ENCODE measurements around the gene CEP164. TPM values are rescaled to one million over a fixed set of nuclear protein-coding genes. Genes with fewer than 3 reads are reported as not detected.

Gene CEP164
- total RNA-seq, 1 experiment from 2014 or later: 47.4 TPM

- intact Hi-C loops (cut with micrococcal nuclease): no loop called here
- ChIA-PET POLR2A (interaction anchor here (0.5 to 0.6 kb wide), 2 partner anchors 9 to 517 kb away, joined by 3 read pairs; no protein-coding TSS in a partner anchor), CTCF (interaction anchor here (0.9 kb wide), 1 partner anchor 31 kb away, joined by 3 read pairs; no protein-coding TSS in a partner anchor)
- Mint-ChIP-seq H3K27ac (ENCODE audit: low read depth, unreplicated experiment) (no peak overlapping the region), H3K9me3 (ENCODE audit: unreplicated experiment) (peaks cover 13% of the 10 kb centered on the region), H3K4me1 (ENCODE audit: insufficient read depth, unreplicated experiment) (no peaks in the 10 kb centered on the region), H3K4me3 (ENCODE audit: unreplicated experiment) (no peak overlapping the region), H3K27me3 (ENCODE audit: insufficient read depth, unreplicated experiment) (peaks cover 64% of the 10 kb centered on the region), H3K36me3 (ENCODE audit: insufficient read depth, unreplicated experiment) (no peaks in the 10 kb centered on the region)
- no peak for TF ChIP-seq CTCF (IDR thresholded peaks at IDR 0.05; ENCODE audit: unreplicated experiment)
- no TSS peak for BruUV-seq (replicated peaks)
- no peak for DNase-seq (ENCODE audit: unreplicated experiment)
Observed at GRCh38 chr11:117457031-117457785, 129.6 kb downstream of the CEP164 start.

DNA sequence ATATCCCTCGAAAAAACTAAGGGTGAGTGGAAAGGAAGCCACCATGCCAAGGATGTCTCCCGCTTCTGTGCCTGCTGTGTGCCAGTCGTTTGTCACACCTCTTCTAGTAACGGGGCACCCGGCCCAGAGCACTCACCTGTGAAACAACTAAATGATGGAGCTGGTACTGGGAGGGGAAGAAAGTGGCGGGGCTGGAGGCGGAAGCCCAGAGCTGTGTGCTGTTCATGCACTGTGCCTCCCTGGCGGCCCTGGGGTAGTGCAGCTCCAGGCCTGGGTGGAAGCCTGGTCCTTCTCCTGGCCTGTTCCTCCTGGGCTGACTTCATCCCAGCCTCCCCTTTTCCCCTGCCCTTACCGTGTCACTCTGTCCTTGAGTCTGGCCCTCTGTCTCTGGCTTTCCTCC is 130.2 kb downstream of the CEP164 start:
- intact Hi-C loops (cut with micrococcal nuclease): no loop called here
- no peak for TF ChIP-seq CTCF (IDR thresholded peaks at IDR 0.05; ENCODE audit: unreplicated experiment)
- H3K9me3 Mint-ChIP-seq (ENCODE audit: unreplicated experiment): peaks cover 13% of the 10 kb centered on the region
- H3K36me3 Mint-ChIP-seq (ENCODE audit: insufficient read depth, unreplicated experiment): no peaks in the 10 kb centered on the region
- ChIA-PET CTCF (interaction anchor here (0.9 kb wide), 1 partner anchor 32 kb away, joined by 3 read pairs; no protein-coding TSS in a partner anchor), POLR2A (interaction anchor here (0.5 to 0.6 kb wide), 2 partner anchors 8 to 114 kb away, joined by 3 read pairs; no protein-coding TSS in a partner anchor)
- no peak for DNase-seq (ENCODE audit: unreplicated experiment)
- peaks cover 57% of the 10 kb centered on the region for H3K27me3 Mint-ChIP-seq (ENCODE audit: insufficient read depth, unreplicated experiment)
- no peak overlapping the region for H3K4me3 Mint-ChIP-seq (ENCODE audit: unreplicated experiment)
- H3K4me1 Mint-ChIP-seq (ENCODE audit: insufficient read depth, unreplicated experiment): no peaks in the 10 kb centered on the region
- no peak overlapping the region for H3K27ac Mint-ChIP-seq (ENCODE audit: low read depth, unreplicated experiment)
- no TSS peak for BruUV-seq (replicated peaks)

GRCh38 chr11:117458275-117459122 is 130.8 kb downstream of the CEP164 start:
- Mint-ChIP-seq H3K27me3 (ENCODE audit: insufficient read depth, unreplicated experiment) (peaks cover 52% of the 10 kb centered on the region), H3K9me3 (ENCODE audit: unreplicated experiment) (peaks cover 12% of the 10 kb centered on the region), H3K36me3 (ENCODE audit: insufficient read depth, unreplicated experiment) (no peaks in the 10 kb centered on the region), H3K4me1 (ENCODE audit: insufficient read depth, unreplicated experiment) (no peaks in the 10 kb centered on the region), H3K4me3 (ENCODE audit: unreplicated experiment) (no peak overlapping the region), H3K27ac (ENCODE audit: low read depth, unreplicated experiment) (no peak overlapping the region)
- intact Hi-C loops (cut with micrococcal nuclease): no loop called here
- ChIA-PET CTCF (interaction anchor here (0.9 kb wide), 1 partner anchor 33 kb away, joined by 3 read pairs; no protein-coding TSS in a partner anchor), POLR2A (interaction anchor here (0.5 kb wide), 1 partner anchor 113 kb away, joined by 3 read pairs; no protein-coding TSS in a partner anchor)
- peak; percentile 8 for DNase-seq (ENCODE audit: unreplicated experiment)
- no peak for TF ChIP-seq CTCF (IDR thresholded peaks at IDR 0.05; ENCODE audit: unreplicated experiment)
- BruUV-seq (replicated peaks): no TSS peak

Measured in MCF 10A (cell line).